Mononuclear cell (primary cell): ENCODE data around the gene AGAP3. TPM values are rescaled to one million over a fixed set of nuclear protein-coding genes. Genes with fewer than 3 reads are reported as not detected.

Experiments used
- H3K27me3 ChIP-seq: 2 replicates; pipeline ENCODE4 v1.6.0; 2011; ENCODE audit warnings: low read length, control low read depth; ENCODE audit not compliant: insufficient read depth
- H3K4me1 ChIP-seq: 2 replicates; pipeline ENCODE4 v1.5.1; 2011; ENCODE audit warnings: mild to moderate bottlenecking, low read length, control low read depth; ENCODE audit not compliant: insufficient read depth
- H3K4me3 ChIP-seq: 2 replicates; pipeline ENCODE4 v1.5.1; 2011; ENCODE audit warnings: mild to moderate bottlenecking, low read length, moderate library complexity
- H3K9me3 ChIP-seq: 2 replicates; pipeline ENCODE4 v1.5.1; 2011; ENCODE audit warnings: low read depth, mild to moderate bottlenecking, control low read depth, low read length
- total RNA-seq: library from RNA; depleted of rRNA; stranded (reverse); fragments of >200 nt; gene quantifications from one replicate; pipeline ENCODE4 v1.2.3, GENCODE V29; 2012

AGAP3 gene
- total RNA-seq, 1 donor, result 23.6 TPM

- no peaks in the 10 kb centered on the region for H3K27me3 ChIP-seq
- H3K4me3 ChIP-seq, result no peak overlapping the region
- H3K4me1 ChIP-seq, result no peaks in the 10 kb centered on the region
- H3K9me3 ChIP-seq, result no peaks in the 10 kb centered on the region
Measured at GRCh38 chr7:151101621-151102396, 15.5 kb downstream of the AGAP3 start.

GRCh38 chr7:151102991-151103390, 16.7 kb downstream of the AGAP3 start:
- no peak overlapping the region for H3K4me3 ChIP-seq
- H3K27me3 ChIP-seq, result no peaks in the 10 kb centered on the region
- no peaks in the 10 kb centered on the region for H3K9me3 ChIP-seq
- H3K4me1 ChIP-seq, result no peaks in the 10 kb centered on the region

GRCh38 chr7:151103973-151104372, 17.7 kb downstream of the AGAP3 start:
- Histone ChIP-seq H3K27me3 (no peaks in the 10 kb centered on the region), H3K4me1 (no peaks in the 10 kb centered on the region), H3K4me3 (no peak overlapping the region), H3K9me3 (no peaks in the 10 kb centered on the region)

GRCh38 chr7:151104411-151105235, 18.3 kb downstream of the AGAP3 start:
- Histone ChIP-seq H3K4me3 (no peak overlapping the region), H3K9me3 (no peaks in the 10 kb centered on the region), H3K27me3 (no peaks in the 10 kb centered on the region), H3K4me1 (no peaks in the 10 kb centered on the region)

- Histone ChIP-seq H3K27me3 (no peaks in the 10 kb centered on the region), H3K4me3 (no peak overlapping the region), H3K4me1 (no peaks in the 10 kb centered on the region), H3K9me3 (no peaks in the 10 kb centered on the region)
Measured at GRCh38 chr7:151107882-151108281, 21.6 kb downstream of the AGAP3 start.

GRCh38 chr7:151109094-151110048, 23.1 kb downstream of the AGAP3 start:
- H3K4me1 ChIP-seq, result peaks cover 3% of the 10 kb centered on the region
- H3K9me3 ChIP-seq, result no peaks in the 10 kb centered on the region
- no peak overlapping the region for H3K4me3 ChIP-seq
- H3K27me3 ChIP-seq, result peaks cover 7% of the 10 kb centered on the region

- no peak overlapping the region for H3K4me3 ChIP-seq
- H3K27me3 ChIP-seq, result peaks cover 7% of the 10 kb centered on the region
- H3K4me1 ChIP-seq, result peaks cover 4% of the 10 kb centered on the region
- no peaks in the 10 kb centered on the region for H3K9me3 ChIP-seq
Measured at GRCh38 chr7:151110236-151110940, 24.1 kb downstream of the AGAP3 start.

- Histone ChIP-seq H3K4me3 (no peak overlapping the region), H3K27me3 (peaks cover 7% of the 10 kb centered on the region), H3K4me1 (peaks cover 4% of the 10 kb centered on the region), H3K9me3 (no peaks in the 10 kb centered on the region)
Measured at GRCh38 chr7:151110941-151111645, 24.8 kb downstream of the AGAP3 start.

- H3K27me3 ChIP-seq, result peaks cover 7% of the 10 kb centered on the region
- H3K4me3 ChIP-seq, result no peak overlapping the region
- peaks cover 4% of the 10 kb centered on the region for H3K4me1 ChIP-seq
- no peaks in the 10 kb centered on the region for H3K9me3 ChIP-seq
Measured at GRCh38 chr7:151113344-151114150, 27.3 kb downstream of the AGAP3 start.

- H3K27me3 ChIP-seq, result peaks cover 7% of the 10 kb centered on the region
- no peaks in the 10 kb centered on the region for H3K9me3 ChIP-seq
Measured at GRCh38 chr7:151114151-151115090, 28.1 kb downstream of the AGAP3 start.

GRCh38 chr7:151115121-151115835, 29.0 kb downstream of the AGAP3 start:
- Histone ChIP-seq H3K4me3 (no peak overlapping the region), H3K9me3 (no peaks in the 10 kb centered on the region), H3K4me1 (peaks cover 4% of the 10 kb centered on the region), H3K27me3 (peaks cover 7% of the 10 kb centered on the region)

More at GRCh38 chr7:151114151-151115090, 28.1 kb downstream of the AGAP3 start:
- H3K4me1 ChIP-seq, result peaks cover 4% of the 10 kb centered on the region
- H3K4me3 ChIP-seq, result no peak overlapping the region
